KMS-11 (cell line): ENCODE measurements around the gene DNAJB14.
A peak's percentile ranks its signal among the peaks of the same experiment; 100 is the strongest.

Source experiments
- H2AFZ ChIP-seq: fragments of 200-600 bp; sonication (generic); 2 replicates; pipeline ENCODE4 v1.6.1; 2016; ENCODE audit warnings: antibody characterized with exemption, mixed run types, low read depth
- H3K27ac ChIP-seq: fragments of 200-600 bp; sonication (generic); 2 replicates; pipeline ENCODE4 v1.6.1; 2016; ENCODE audit warnings: mild to moderate bottlenecking, mixed run types
- H3K27me3 ChIP-seq: fragments of 200-600 bp; sonication (generic); 2 replicates; pipeline ENCODE4 v1.6.1; 2017; ENCODE audit warnings: mild to moderate bottlenecking, low read depth, mixed run types, moderate library complexity; ENCODE audit not compliant: insufficient read depth
- H3K36me3 ChIP-seq: fragments of 200-600 bp; sonication (generic); 2 replicates; pipeline ENCODE4 v1.6.1; 2017; ENCODE audit warnings: mild to moderate bottlenecking, mixed run types; ENCODE audit not compliant: insufficient read depth
- H3K4me1 ChIP-seq: fragments of 200-600 bp; sonication (generic); 2 replicates; pipeline ENCODE4 v1.6.1; 2016; ENCODE audit warnings: mild to moderate bottlenecking, low read depth, mixed run types; ENCODE audit not compliant: poor library complexity, severe bottlenecking
- H3K4me2 ChIP-seq: fragments of 200-600 bp; sonication (generic); 2 replicates; pipeline ENCODE4 v1.7.0; 2016; ENCODE audit warnings: mild to moderate bottlenecking, mixed run types
- H3K4me3 ChIP-seq: fragments of 200-600 bp; sonication (generic); IDR thresholded peaks from 2 replicates; pipeline ENCODE4 v1.6.1; 2017; ENCODE audit warnings: low read depth, low read length, mixed read lengths; ENCODE audit not compliant: insufficient read depth
- H3K79me2 ChIP-seq: fragments of 200-600 bp; sonication (generic); 2 replicates; pipeline ENCODE4 v1.6.1; 2016; ENCODE audit warnings: low read depth, mixed run types; ENCODE audit not compliant: insufficient read depth
- H3K9ac ChIP-seq: fragments of 200-600 bp; sonication (generic); 2 replicates; pipeline ENCODE4 v1.6.1; 2016; ENCODE audit warnings: mild to moderate bottlenecking, mixed run types
- H4K20me1 ChIP-seq: fragments of 200-600 bp; sonication (generic); 2 replicates; pipeline ENCODE4 v1.6.1; 2016; ENCODE audit warnings: mild to moderate bottlenecking, mixed run types; ENCODE audit not compliant: insufficient read depth
- CTCF ChIP-seq: fragments of 200-600 bp; sonication (generic); conservative IDR thresholded peaks from 2 replicates; pipeline ENCODE4 v1.6.1; 2017; ENCODE audit warnings: low read depth, mild to moderate bottlenecking, antibody characterized with exemption, low read length, moderate library complexity, mixed read lengths

DNAJB14 gene

GRCh38 chr4:99887837-99888236 is 58.6 kb downstream of the DNAJB14 start:
- Histone ChIP-seq H4K20me1 (0 out of 2 replicates have a peak, but pooled peaks cover 4% of the 10 kb centered on the region), H3K27ac (no peak overlapping the region), H3K36me3 (no peaks in the 10 kb centered on the region; the same call in 1 of the 2 replicates), H3K9ac (no peak overlapping the region), H2AFZ (no peak overlapping the region), H3K27me3 (no peaks in the 10 kb centered on the region), H3K4me1 (peaks cover 17% of the 10 kb centered on the region), H3K4me3 (no peak overlapping the region), H3K4me2 (no peak overlapping the region), H3K79me2 (peaks cover 30% of the 10 kb centered on the region)
- TF ChIP-seq CTCF = no peak

- 0 out of 2 replicates have a peak, but pooled peaks cover 4% of the 10 kb centered on the region for H4K20me1 ChIP-seq
- H2AFZ ChIP-seq = no peak overlapping the region
- H3K36me3 ChIP-seq = peaks cover 1% of the 10 kb centered on the region; the same call in 1 of the 2 replicates
- H3K79me2 ChIP-seq = peaks cover 14% of the 10 kb centered on the region; the same call in 1 of the 2 replicates
- no peak overlapping the region for H3K27ac ChIP-seq
- H3K27me3 ChIP-seq = no peaks in the 10 kb centered on the region
- peaks cover 2% of the 10 kb centered on the region for H3K4me1 ChIP-seq
- H3K9ac ChIP-seq = no peak overlapping the region
- no peak overlapping the region for H3K4me3 ChIP-seq
- TF ChIP-seq CTCF = no peak
- no peak overlapping the region for H3K4me2 ChIP-seq
These were observed 60.3 kb downstream of the DNAJB14 start for GRCh38 chr4:99886146-99886545.

- TF ChIP-seq CTCF = no peak
- peaks cover 10% of the 10 kb centered on the region; the same call in 1 of the 2 replicates for H3K79me2 ChIP-seq
- 0 out of 2 replicates have a peak, but pooled peaks cover 4% of the 10 kb centered on the region for H4K20me1 ChIP-seq
- H3K4me2 ChIP-seq = no peak overlapping the region
- H3K4me3 ChIP-seq = no peak overlapping the region
- peaks cover 3% of the 10 kb centered on the region; the same call in 1 of the 2 replicates for H3K36me3 ChIP-seq
- no peak overlapping the region for H2AFZ ChIP-seq
- H3K4me1 ChIP-seq = no peaks in the 10 kb centered on the region
- no peak overlapping the region for H3K9ac ChIP-seq
- H3K27me3 ChIP-seq = no peaks in the 10 kb centered on the region
- no peak overlapping the region for H3K27ac ChIP-seq
These were observed 60.7 kb downstream of the DNAJB14 start for GRCh38 chr4:99885687-99886086.

- peaks cover 3% of the 10 kb centered on the region; the same call in 1 of the 2 replicates for H3K36me3 ChIP-seq
- H3K4me3 ChIP-seq = no peak overlapping the region
- no peak overlapping the region for H3K27ac ChIP-seq
- no peak overlapping the region for H3K9ac ChIP-seq
- H3K27me3 ChIP-seq = no peaks in the 10 kb centered on the region
- no peak overlapping the region for H3K4me2 ChIP-seq
- H2AFZ ChIP-seq = no peak overlapping the region
- peaks cover 4% of the 10 kb centered on the region; the same call in 1 of the 2 replicates for H3K79me2 ChIP-seq
- H3K4me1 ChIP-seq = no peaks in the 10 kb centered on the region
- peak; percentile 63 for TF ChIP-seq CTCF
- 0 out of 2 replicates have a peak, but pooled peaks cover 4% of the 10 kb centered on the region for H4K20me1 ChIP-seq
These were observed 61.3 kb downstream of the DNAJB14 start for GRCh38 chr4:99885063-99885664.
